Mucosa of descending colon (tissue), 3 donors: Measurements from ENCODE around the gene VSIG10L2. TPM values are rescaled to one million over a fixed set of nuclear protein-coding genes. Genes with fewer than 3 reads are reported as not detected.

Experiments used
- ATAC-seq: fragments of 200-7000 bp; cut with Tn5 transposase; one replicate; pipeline ENCODE4 v1.9.1; 2020; ENCODE audit warnings: mild to moderate bottlenecking, moderate library complexity
- DNase-seq, 3 donors: peaks; one replicate each; pipeline ENCODE4 v3.0.0-alpha.2; 2020
- H3K36me3 ChIP-seq: fragments of 200-600 bp; one replicate; pipeline ENCODE4 v1.8.0; 2021; ENCODE audit warnings: low read depth, mild to moderate bottlenecking
- H3K4me1 ChIP-seq: fragments of 200-600 bp; one replicate; pipeline ENCODE4 v1.8.0; 2021; ENCODE audit warnings: low read depth, mild to moderate bottlenecking
- H3K4me3 ChIP-seq: fragments of 200-600 bp; one replicate; pipeline ENCODE4 v1.8.0; 2021; ENCODE audit warnings: mild to moderate bottlenecking
- H3K9me3 ChIP-seq: fragments of 200-600 bp; one replicate; pipeline ENCODE4 v1.8.0; 2021; ENCODE audit warnings: mild to moderate bottlenecking
- CTCF ChIP-seq: fragments of 200-600 bp; IDR thresholded peaks from one replicate; pipeline ENCODE4 v1.8.0; 2022; ENCODE audit warnings: antibody characterized with exemption, mild to moderate bottlenecking
- intact Hi-C, 2 donors: fragments of 100-400 bp; cut with DNase I in 1 of 2; cut with micrococcal nuclease in 1 of 2; formaldehyde crosslinking; loops; one replicate each; pipeline versions ENCODE4 v1.11.0 to v1.11.1; 2022; cut with DNase I, micrococcal nuclease
- total RNA-seq, 3 donors: library from RNA; stranded (reverse); fragmentation: NEBNext Ultra II Directional in 2 of 3; extraction: Animal tissue kit (Norgen Biotek cat#: 25700) in 2 of 3; gene quantifications; one replicate each; pipeline versions ENCODE4 v1.2.1 to v1.2.4, GENCODE V29; 2021 to 2023
- donor health status: DM: no; HTN: no; CAD: no; lungs with moderate emphysema.
- donor health status: DM: no; HTN: no; CAD: no.
- donor health status: DM: no; HTN: yes; CAD: no.

VSIG10L2 gene
- total RNA-seq, 3 donors from 2014 or later = 0.09 TPM; not detected in 2

GRCh38 chr11:125994509-125994908, 48.7 kb downstream of the VSIG10L2 start:
- Histone ChIP-seq H3K4me1 (no peaks in the 10 kb centered on the region), H3K9me3 (no peaks in the 10 kb centered on the region), H3K4me3 (no peak overlapping the region), H3K36me3 (no peaks in the 10 kb centered on the region)
- DNase-seq = no peak
- no peak for ATAC-seq
- no peak for TF ChIP-seq CTCF
- intact Hi-C loops = no loop called here

DNA sequence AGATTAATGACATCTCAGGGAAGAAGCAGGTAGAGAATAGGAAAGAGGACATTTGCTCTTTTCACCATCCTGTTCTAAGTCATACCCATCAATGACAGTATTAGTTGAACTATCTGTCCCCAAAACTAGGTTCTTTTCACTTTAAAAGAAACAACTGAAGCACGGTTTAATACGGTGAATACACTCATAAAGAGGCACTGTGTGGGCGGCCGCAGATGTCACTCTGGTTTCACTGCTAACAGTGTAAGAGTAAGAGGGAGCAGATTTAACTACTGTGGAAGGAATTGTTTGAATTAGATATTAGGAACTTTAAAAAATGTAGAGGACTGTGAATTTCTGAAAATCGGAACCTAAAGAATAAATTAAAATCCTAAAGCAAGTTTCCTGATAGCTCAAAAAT, 49.5 kb downstream of the VSIG10L2 start:
- no peaks in the 10 kb centered on the region for H3K4me1 ChIP-seq
- intact Hi-C loops = no loop called here
- ATAC-seq = no peak
- H3K36me3 ChIP-seq = no peaks in the 10 kb centered on the region
- H3K9me3 ChIP-seq = no peaks in the 10 kb centered on the region
- no peak for TF ChIP-seq CTCF
- DNase-seq = no peak
- no peak overlapping the region for H3K4me3 ChIP-seq

DNA sequence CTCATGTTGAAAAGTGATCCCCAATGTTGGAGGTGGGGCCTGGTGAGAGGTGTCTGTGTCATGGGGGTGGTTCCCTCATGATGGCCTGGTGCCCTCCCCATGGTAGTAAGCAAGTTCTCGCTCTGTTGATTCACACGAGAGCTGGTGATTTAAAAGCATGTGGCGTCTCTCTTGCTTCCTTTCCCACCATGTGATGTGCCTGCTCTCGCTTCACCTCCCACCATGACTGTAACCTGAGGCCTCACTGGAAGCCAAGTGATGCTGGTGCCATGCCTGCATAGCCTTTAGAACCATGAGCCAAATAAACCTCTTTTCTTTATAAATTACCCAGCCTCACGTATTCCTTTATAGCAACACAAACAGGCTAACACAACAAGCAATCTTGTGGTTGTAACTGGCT, 52.4 kb downstream of the VSIG10L2 start:
- intact Hi-C loops = no loop called here
- no peak for DNase-seq
- no peak for TF ChIP-seq CTCF
- Histone ChIP-seq H3K4me3 (no peak overlapping the region), H3K9me3 (no peaks in the 10 kb centered on the region), H3K36me3 (no peaks in the 10 kb centered on the region), H3K4me1 (no peaks in the 10 kb centered on the region)
- no peak for ATAC-seq

- no peaks in the 10 kb centered on the region for H3K4me1 ChIP-seq
- no peak overlapping the region for H3K4me3 ChIP-seq
- intact Hi-C loops = no loop called here
- DNase-seq (no peak), ATAC-seq (no peak)
- no peaks in the 10 kb centered on the region for H3K36me3 ChIP-seq
- TF ChIP-seq CTCF = no peak
- H3K9me3 ChIP-seq = no peaks in the 10 kb centered on the region
Observed at GRCh38 chr11:125999234-125999880, 53.5 kb downstream of the VSIG10L2 start.

DNA sequence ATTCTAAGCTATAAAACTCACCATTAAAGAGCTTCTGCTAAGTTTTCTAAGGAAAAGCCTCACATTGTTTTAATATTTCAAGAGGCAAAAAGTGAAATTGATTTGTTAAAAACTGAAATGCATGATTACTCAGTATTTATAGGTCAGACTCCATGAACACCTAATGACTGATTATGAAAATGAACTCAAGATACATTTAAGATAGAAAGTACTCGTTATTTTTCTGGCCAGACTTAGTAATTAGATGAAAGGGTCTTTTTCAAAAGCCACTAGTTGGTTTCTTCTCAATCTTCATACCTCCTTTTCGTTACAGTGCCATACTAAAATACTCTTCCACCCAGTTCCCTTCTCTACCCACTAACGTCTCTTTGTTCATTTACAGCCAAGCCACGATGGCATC, 56.3 kb downstream of the VSIG10L2 start:
- intact Hi-C loops = no loop called here
- Histone ChIP-seq H3K36me3 (no peaks in the 10 kb centered on the region), H3K9me3 (no peaks in the 10 kb centered on the region), H3K4me3 (no peak overlapping the region), H3K4me1 (no peaks in the 10 kb centered on the region)
- DNase-seq (no peak), ATAC-seq (no peak)
- TF ChIP-seq CTCF = no peak

Other genes starting within 250 kb of the VSIG10L2 start
- gene PATE1, start 199.8 kb upstream of the VSIG10L2 start, total RNA-seq = not detected
- under 1 TPM in 1 of 3 donors, not detected in 2; 0.22 TPM for gene PATE2, start 167.2 kb upstream of the VSIG10L2 start, total RNA-seq
- not detected for gene PATE3, start 157.9 kb upstream of the VSIG10L2 start, total RNA-seq
- gene PATE4, start 112.7 kb upstream of the VSIG10L2 start, total RNA-seq = not detected
- 1 to 10 TPM; 4.6 to 7.5 (median 7.1) TPM for gene HYLS1, start 58.4 kb upstream of the VSIG10L2 start, total RNA-seq
- gene PUS3, start 42.8 kb upstream of the VSIG10L2 start, total RNA-seq = 10 to 100 TPM in 1 of 3 donors, 1 to 10 TPM in 2; 5.4 to 13.0 (median 7.6) TPM
- gene DDX25, start 41.5 kb upstream of the VSIG10L2 start, total RNA-seq = under 1 TPM in 2 of 3 donors, not detected in 1; 0.05 to 0.54 TPM
- gene CDON, start 116.8 kb downstream of the VSIG10L2 start, total RNA-seq = 10 to 100 TPM in 1 of 3 donors, 1 to 10 TPM in 2; 3.8 to 91.6 (median 6.6) TPM